ENCODE data around the gene CEP112. TPM values are rescaled to one million over a fixed set of nuclear protein-coding genes. Genes with fewer than 3 reads are reported as not detected.

Gene CEP112
- total RNA-seq, 1 experiment from 2014 or later, result 9.5 TPM

DNA sequence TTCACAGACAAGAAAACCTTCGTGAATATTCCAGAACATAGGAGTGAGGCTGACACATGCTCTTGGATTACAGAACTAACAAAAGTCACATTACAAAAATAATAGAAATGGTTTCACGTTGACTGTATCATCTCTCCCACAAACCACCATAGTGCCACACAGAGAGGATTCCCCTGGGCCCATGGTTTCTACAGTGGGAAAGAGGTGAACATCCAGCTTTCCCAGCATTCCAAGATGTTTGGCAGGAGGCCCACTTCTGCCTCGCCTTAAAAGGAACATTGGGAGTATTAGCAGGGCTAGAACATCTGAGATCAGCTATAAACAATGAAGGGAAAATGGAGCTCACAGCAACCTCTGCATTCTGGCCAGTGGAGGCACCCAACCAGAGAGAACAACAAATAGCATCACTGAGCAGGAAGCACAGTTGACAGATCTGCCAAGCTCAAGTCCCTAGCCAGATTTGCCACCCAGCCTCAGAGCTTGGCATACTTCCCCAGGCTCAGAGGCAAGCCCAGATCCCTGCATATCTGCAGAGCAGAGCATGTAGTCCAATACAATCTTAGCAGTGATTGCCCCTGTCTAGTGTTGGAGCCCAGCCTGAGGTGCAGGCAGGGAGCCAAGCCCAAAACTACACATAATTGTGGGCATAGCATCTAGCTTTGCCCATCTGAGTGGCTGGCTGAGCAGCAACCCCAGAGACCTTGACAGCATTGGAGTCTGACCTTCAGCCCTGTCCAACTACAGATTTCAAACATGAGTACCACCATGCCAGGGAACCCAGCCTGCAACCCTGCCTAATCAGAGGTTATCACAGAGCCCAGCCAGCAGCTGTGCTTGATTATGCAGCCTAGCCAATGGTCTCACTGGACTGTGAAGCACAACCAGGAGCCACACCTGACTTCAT is 260.4 kb downstream of the CEP112 start:
- Histone ChIP-seq H3K27me3 (ENCODE audit: control insufficient read depth, insufficient read depth, low read length) (no peaks in the 10 kb centered on the region), H3K4me3 (ENCODE audit: low read depth in 2 of 2, low read length in 2 of 2) (no peak overlapping the region), H3K4me1 (ENCODE audit: control insufficient read depth, insufficient read depth, low read length) (no peaks in the 10 kb centered on the region), H3K27ac (ENCODE audit: low read length) (no peak overlapping the region), H3K9me3 (ENCODE audit: control insufficient read depth, insufficient read depth, low read depth, low read length) (no peaks in the 10 kb centered on the region), H3K36me3 (ENCODE audit: control insufficient read depth, insufficient read depth, low read length) (no peaks in the 10 kb centered on the region)
- ChIA-PET CTCF (no interaction called here), POLR2A (interaction anchor here (0.7 kb wide), 1 partner anchor 920 kb away, joined by 3 read pairs; no protein-coding TSS in a partner anchor)
- BruUV-seq (replicated peaks), result no TSS peak
- in situ Hi-C loops (cut with HindIII; ENCODE audit: low pct_unique_long_range_greater_than_20kb, low sequenced_read_pairs), result loop anchor here (10.0 kb wide), 1 partner anchor 227 kb away; no protein-coding TSS in a partner anchor
- ATAC-seq, result no peak
- TF ChIP-seq, protein P1, sequence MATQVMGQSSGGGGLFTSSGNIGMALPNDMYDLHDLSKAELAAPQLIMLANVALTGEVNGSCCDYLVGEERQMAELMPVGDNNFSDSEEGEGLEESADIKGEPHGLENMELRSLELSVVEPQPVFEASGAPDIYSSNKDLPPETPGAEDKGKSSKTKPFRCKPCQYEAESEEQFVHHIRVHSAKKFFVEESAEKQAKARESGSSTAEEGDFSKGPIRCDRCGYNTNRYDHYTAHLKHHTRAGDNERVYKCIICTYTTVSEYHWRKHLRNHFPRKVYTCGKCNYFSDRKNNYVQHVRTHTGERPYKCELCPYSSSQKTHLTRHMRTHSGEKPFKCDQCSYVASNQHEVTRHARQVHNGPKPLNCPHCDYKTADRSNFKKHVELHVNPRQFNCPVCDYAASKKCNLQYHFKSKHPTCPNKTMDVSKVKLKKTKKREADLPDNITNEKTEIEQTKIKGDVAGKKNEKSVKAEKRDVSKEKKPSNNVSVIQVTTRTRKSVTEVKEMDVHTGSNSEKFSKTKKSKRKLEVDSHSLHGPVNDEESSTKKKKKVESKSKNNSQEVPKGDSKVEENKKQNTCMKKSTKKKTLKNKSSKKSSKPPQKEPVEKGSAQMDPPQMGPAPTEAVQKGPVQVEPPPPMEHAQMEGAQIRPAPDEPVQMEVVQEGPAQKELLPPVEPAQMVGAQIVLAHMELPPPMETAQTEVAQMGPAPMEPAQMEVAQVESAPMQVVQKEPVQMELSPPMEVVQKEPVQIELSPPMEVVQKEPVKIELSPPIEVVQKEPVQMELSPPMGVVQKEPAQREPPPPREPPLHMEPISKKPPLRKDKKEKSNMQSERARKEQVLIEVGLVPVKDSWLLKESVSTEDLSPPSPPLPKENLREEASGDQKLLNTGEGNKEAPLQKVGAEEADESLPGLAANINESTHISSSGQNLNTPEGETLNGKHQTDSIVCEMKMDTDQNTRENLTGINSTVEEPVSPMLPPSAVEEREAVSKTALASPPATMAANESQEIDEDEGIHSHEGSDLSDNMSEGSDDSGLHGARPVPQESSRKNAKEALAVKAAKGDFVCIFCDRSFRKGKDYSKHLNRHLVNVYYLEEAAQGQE (IDR thresholded peaks at IDR 0.05; ENCODE audit: insufficient read depth in 1 of 2, low read depth in 2 of 2, low read length in 1 of 2), result no peak
- TF ChIP-seq POLR2AphosphoS5 (IDR thresholded peaks at IDR 0.05; ENCODE audit: low read depth, low read length), result no peak
- TF ChIP-seq, protein P2, sequence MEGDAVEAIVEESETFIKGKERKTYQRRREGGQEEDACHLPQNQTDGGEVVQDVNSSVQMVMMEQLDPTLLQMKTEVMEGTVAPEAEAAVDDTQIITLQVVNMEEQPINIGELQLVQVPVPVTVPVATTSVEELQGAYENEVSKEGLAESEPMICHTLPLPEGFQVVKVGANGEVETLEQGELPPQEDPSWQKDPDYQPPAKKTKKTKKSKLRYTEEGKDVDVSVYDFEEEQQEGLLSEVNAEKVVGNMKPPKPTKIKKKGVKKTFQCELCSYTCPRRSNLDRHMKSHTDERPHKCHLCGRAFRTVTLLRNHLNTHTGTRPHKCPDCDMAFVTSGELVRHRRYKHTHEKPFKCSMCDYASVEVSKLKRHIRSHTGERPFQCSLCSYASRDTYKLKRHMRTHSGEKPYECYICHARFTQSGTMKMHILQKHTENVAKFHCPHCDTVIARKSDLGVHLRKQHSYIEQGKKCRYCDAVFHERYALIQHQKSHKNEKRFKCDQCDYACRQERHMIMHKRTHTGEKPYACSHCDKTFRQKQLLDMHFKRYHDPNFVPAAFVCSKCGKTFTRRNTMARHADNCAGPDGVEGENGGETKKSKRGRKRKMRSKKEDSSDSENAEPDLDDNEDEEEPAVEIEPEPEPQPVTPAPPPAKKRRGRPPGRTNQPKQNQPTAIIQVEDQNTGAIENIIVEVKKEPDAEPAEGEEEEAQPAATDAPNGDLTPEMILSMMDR (IDR thresholded peaks at IDR 0.05), result no peak
- TF ChIP-seq TCF7L2 (IDR thresholded peaks at IDR 0.05; ENCODE audit: low read depth, low read length), result no peak
- no peak for TF ChIP-seq SIN3A (IDR thresholded peaks at IDR 0.05; ENCODE audit: borderline replicate concordance, insufficient read depth, low read depth, low read length)
- DNase-seq (ENCODE audit: low read depth, low spot score), result no peak
- intact Hi-C loops (cut with micrococcal nuclease; ENCODE audit: unreplicated experiment), result no loop called here

DNA sequence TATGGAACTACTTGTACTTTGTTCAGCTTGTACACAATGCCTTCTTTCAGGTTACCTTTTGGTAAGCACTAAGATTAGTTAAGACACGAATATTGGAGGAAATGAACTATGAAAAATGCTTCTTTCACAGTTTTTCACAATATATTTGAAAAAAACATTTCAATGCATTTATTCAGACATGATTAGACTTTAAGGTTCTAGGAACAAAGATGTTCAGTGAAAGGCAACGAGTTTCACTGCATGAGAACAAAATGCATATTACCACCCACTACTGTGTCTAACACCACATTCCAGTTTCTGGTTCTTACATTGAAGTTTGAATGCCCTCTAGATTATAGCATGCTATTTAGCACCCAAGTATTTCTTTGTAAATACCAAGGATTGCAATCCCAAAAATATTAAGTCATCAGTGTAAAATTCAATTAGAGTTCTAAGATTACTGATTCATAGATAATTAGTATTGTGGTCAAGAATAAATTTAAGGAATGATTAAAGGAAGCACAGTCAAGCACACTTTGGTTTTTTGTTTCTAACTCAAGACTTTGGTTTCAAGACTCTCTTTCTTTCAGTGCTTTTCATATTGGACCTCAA is 261.7 kb downstream of the CEP112 start:
- H3K4me1 ChIP-seq (ENCODE audit: control insufficient read depth, insufficient read depth, low read length), result no peaks in the 10 kb centered on the region
- no peaks in the 10 kb centered on the region for H3K9me3 ChIP-seq (ENCODE audit: control insufficient read depth, insufficient read depth, low read depth, low read length)
- no peak overlapping the region for H3K27ac ChIP-seq (ENCODE audit: low read length)
- no peak for DNase-seq (ENCODE audit: low read depth, low spot score)
- intact Hi-C loops (cut with micrococcal nuclease; ENCODE audit: unreplicated experiment), result no loop called here
- ChIA-PET POLR2A (no interaction called here), CTCF (no interaction called here)
- H3K4me3 ChIP-seq (ENCODE audit: low read depth in 2 of 2, low read length in 2 of 2), result no peak overlapping the region
- in situ Hi-C loops (cut with HindIII; ENCODE audit: low pct_unique_long_range_greater_than_20kb, low sequenced_read_pairs), result loop anchor here (10.0 kb wide), 1 partner anchor 225 kb away; no protein-coding TSS in a partner anchor
- no peaks in the 10 kb centered on the region for H3K36me3 ChIP-seq (ENCODE audit: control insufficient read depth, insufficient read depth, low read length)
- H3K27me3 ChIP-seq (ENCODE audit: control insufficient read depth, insufficient read depth, low read length), result no peaks in the 10 kb centered on the region
- no TSS peak for BruUV-seq (replicated peaks)
- TF ChIP-seq, protein P2 (IDR thresholded peaks at IDR 0.05), result no peak
- TF ChIP-seq, protein P1 (IDR thresholded peaks at IDR 0.05; ENCODE audit: insufficient read depth in 1 of 2, low read depth in 2 of 2, low read length in 1 of 2), result no peak
- TF ChIP-seq SIN3A (IDR thresholded peaks at IDR 0.05; ENCODE audit: borderline replicate concordance, insufficient read depth, low read depth, low read length) (no peak), TCF7L2 (IDR thresholded peaks at IDR 0.05; ENCODE audit: low read depth, low read length) (no peak), POLR2AphosphoS5 (IDR thresholded peaks at IDR 0.05; ENCODE audit: low read depth, low read length) (no peak)
- ATAC-seq, result no peak
